HuH-7 (cell line): ENCODE data around the gene PCSK6.
"Not testable (repeated sequence)": the region's sequence is repeated elsewhere in the genome, so short reads cannot be mapped to it uniquely, and the experiment has no call there.

ENCODE experiments used
- DNase-seq: peaks from one replicate; pipeline ENCODE4 v3.0.0; 2011; ENCODE audit warnings: low spot score

PCSK6 gene

GRCh38 chr15:101461097-101461496, 28.4 kb downstream of the PCSK6 start:
- no peak for DNase-seq

GRCh38 chr15:101459579-101460300, 29.8 kb downstream of the PCSK6 start:
- no peak for DNase-seq

GRCh38 chr15:101458908-101459578, 30.5 kb downstream of the PCSK6 start:
- peak; percentile 77 for DNase-seq

GRCh38 chr15:101458158-101458900, 31.2 kb downstream of the PCSK6 start:
- DNase-seq, result no peak

DNA sequence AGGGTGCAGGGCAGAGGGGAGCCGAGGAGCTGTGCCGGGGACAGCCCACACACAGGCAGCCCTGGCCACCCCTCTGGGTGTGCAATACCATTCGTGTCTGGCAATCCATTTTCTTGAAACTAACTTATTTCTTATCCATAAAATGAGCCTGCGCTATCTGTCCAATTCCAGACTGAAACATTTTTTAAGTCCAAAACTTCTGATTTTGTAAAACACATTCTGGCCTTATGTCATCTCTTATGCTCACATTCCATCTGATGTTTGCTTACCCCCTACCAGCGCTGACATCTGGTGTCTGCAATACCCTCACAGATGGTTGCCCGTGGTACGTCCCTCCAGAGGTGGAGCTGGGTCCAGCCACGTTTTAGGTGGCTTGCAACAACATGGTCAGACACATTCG, 31.8 kb downstream of the PCSK6 start:
- DNase-seq, result no peak

DNA sequence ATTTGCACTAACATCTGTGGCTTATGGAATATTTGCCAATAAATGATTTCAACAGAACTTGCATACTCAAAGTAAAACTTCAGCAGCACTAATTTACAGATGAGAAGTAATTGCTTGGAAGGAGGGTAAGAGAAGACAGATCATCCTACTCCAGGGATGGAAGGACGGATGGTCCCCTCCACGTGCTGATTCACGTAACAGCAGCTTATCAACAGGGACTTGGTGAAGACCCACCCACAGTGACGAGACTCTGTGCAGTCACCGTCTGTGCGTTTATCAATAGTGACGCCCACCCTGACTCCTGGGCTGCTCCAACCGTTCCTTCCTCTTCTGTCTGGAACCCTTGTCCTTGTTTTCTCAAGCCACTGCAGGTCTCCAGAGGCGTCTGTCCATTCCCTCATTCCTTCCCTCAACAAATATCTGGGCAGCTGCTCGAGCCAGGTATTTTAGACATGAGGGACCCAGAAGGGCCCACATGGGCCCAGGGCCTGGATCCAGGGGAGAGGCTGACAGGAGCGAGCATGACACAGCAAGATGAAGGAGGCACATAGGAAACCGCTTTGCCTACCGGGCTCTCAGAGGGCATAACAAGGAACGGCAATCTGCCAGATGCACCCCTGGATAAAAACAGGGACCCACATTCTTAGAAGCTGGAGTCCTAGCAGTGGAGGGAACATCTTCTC, 33.3 kb downstream of the PCSK6 start:
- no peak for DNase-seq

- DNase-seq, result no peak
Observed at GRCh38 chr15:101455291-101456025, 34.0 kb downstream of the PCSK6 start.

GRCh38 chr15:101454781-101455180, 34.7 kb downstream of the PCSK6 start:
- DNase-seq, result not testable (repeated sequence)

- DNase-seq, result no peak
Observed at GRCh38 chr15:101454365-101454764, 35.1 kb downstream of the PCSK6 start.

DNA sequence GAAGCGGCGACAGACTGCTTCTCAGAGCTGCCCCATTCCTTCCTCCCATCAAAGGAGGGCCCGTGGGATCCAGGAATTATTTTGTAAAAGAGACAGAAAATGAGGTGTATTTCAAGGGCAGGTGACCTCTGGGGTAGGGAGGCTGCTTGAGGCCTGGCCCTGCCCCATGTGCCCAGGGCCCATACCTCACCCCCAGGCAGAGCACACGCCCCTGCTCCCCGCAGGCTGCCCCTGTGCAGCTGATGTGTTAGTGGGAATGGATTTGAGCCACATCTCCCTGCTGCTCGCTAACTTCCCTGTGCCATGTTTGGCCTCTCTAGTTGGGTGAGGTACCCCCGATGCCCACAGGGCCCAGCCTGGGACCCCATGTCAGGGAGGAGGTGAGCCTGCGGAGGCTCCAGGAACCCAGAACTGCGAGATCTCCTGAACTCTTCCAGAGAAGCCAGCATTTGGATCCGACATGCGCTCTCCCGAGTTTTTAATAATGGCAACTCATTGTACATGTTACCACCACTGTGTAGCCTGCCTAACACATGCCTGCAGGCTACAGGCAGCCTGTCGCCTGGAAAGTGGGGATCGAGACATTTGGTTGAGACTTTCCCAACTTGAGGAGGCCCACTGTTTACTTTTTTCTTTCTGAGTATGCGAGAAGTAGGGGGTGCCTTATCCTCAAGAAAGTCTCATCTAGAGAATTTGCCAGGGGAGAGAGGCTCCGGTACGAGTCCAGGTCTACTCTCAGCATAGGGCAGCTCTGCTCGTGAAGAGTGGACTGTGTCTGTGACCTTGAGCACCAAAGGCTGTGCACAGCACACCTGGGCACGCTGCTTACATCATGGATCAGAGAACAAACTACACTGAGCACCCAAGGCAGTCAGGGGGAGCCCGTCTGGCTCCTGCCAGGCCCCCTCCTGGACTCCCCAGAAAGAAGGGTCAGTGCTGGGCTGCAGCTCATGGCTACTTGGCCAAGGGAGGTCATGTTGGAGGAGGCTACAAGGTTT, 36.1 kb downstream of the PCSK6 start:
- no peak for DNase-seq

DNA sequence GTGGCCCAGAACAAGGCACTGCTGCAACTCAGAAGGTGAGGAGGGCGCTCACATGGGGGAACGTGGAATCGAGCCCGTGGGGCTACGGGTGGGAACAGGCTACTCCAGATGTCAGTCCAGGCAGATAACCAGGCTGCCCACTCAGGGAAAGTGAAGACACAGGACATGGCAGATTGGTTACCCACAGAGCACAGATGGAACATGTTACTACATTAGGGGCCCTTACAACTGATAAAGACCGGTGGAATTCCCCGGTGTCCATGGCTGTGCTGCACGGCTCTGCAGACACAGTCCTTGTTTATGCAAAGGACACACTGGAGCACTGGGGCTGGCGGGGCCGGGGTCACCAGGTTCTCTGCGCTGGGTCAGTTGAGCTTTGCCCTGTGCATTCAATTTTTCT, 36.9 kb downstream of the PCSK6 start:
- DNase-seq, result peak; percentile 55

GRCh38 chr15:101451846-101452245, 37.7 kb downstream of the PCSK6 start:
- no peak for DNase-seq

- DNase-seq, result no peak
Observed at GRCh38 chr15:101451266-101451799, 38.2 kb downstream of the PCSK6 start.

DNA sequence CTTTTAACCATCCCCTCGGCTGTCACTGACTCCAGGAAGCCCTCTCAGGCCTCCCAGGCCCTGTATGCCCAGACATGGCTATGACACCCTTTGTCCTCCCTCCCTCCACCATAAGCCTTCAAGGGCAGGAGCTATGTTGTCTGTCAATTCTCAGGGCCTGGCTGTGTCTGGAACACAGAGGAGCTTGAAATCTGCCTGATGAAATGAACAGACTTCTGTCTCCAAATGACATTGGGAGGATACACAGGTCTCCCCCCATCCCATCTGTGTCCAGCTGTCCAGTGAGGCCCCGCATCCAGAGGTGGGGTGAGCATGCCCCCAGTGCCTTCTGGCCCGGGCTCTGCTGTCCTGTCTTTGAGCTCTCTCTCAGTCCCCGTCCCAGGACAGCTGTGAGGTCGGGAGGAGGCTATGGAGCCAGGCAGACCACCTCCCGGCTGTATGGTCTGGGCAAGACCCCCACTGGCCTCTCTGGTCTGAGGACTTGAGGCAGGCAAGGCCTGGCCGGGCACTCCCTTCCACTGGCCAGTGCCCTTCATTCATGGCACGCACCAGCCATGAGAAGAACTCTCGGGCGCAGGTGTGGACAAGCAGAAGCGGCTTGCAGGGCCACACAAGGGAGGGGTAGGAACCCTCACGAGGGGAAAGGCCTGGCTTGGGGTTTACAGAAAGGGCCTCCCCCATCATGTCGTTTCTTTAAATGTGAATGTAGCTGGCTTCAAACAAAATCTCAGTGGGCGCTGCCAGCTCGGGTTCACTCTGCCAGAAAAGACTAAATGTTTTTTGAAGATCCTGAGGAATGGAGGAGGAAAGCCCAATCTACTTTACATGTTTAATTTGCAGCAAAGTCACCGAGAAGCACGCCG, 38.9 kb downstream of the PCSK6 start:
- DNase-seq, result no peak

- no peak for DNase-seq
Observed at GRCh38 chr15:101449471-101450402, 39.8 kb downstream of the PCSK6 start.

DNA sequence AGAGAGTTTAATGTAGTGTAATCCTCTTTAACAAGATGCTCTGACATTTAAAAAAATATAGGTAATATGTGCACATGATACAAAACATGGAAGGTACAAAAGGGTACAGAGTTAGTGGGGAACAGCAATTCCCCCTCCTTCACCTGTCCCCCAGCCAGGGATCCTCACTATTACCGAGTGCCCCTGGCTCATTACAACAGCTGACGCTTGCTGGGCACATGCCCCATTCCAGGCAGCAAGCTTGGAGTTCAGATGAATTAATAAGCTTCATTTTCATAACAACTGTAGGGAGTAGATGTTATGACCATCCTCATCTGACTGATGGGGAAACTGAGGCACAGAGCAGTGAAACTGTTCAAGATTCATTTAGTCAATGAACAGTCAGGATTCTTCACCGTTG, 41.2 kb downstream of the PCSK6 start:
- no peak for DNase-seq

- DNase-seq, result no peak
Observed at GRCh38 chr15:101447561-101448071, 41.9 kb downstream of the PCSK6 start.

DNA sequence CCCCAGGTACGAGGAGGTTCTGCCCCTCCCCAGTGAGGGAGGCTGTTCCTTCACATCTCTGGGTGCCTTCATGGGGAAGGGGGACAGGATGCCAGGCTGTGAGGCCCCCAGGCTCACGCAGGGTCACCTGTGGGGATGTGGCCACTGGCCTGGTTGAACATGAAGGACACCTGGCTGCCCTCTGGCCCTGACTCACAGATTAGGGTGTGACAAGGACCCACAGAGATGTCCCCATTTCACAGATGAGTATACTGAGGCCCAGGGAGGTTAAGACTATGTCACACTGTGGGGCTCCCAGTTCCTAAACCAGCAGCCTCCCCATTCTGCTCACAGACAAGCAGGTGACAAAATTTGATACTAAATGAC, 42.4 kb downstream of the PCSK6 start:
- DNase-seq, result no peak
